Uterus (tissue), 4 donors: Measurements from ENCODE around the gene PDE5A. TPM values are rescaled to one million over a fixed set of nuclear protein-coding genes. Genes with fewer than 3 reads are reported as not detected.

Experiments used
- small RNA-seq: library from RNA; depleted of rRNA; stranded (forward); fragments of <200 nt; gene quantifications from one replicate; pipeline ENCODE3, GENCODE V24; 2016
- total RNA-seq, 4 donors: library from RNA; depleted of rRNA in 3 of 4; stranded (reverse); fragments of >200 nt in 3 of 4; gene quantifications; one replicate each; pipeline versions ENCODE4 v1.1.0 to v1.2.4, GENCODE V29; 2014 to 2023
- donor health status: DM: yes; HTN: yes; CAD: no.

The PDE5A gene
- total RNA-seq, 4 donors from 2014 or later = 13.5 to 192 (median 84.2) TPM

Small RNAs within 50 kb of the gene (small RNA-seq; reads per million reads assigned to genes)
- not detected for gene RF00614
